Stomach (tissue), 4 donors: ENCODE measurements around the gene DFFA.

Experiments
- EP300 ChIP-seq: sonication (generic); formaldehyde crosslinking; IDR thresholded peaks from one replicate; pipeline ENCODE4 v1.6.1; 2017; ENCODE audit warnings: antibody characterized with exemption
- POLR2A ChIP-seq, 4 donors: fragments of 450-650 bp; IDR thresholded peaks; one replicate each; pipeline ENCODE4 v1.6.1; 2016; ENCODE audit warnings: antibody characterized with exemption in 4 of 4, control low read depth in 2 of 4, mild to moderate bottlenecking in 1 of 4, moderate library complexity in 1 of 4

GRCh38 chr1:10424034-10424433, 48.3 kb downstream of the DFFA start:
- TF ChIP-seq EP300: no peak
- no peak for TF ChIP-seq POLR2A (IDR thresholded peaks at IDR 0.05)
